Liver (tissue), 9 donors: ENCODE measurements around the gene LRRC74B. TPM values are rescaled to one million over a fixed set of nuclear protein-coding genes. Genes with fewer than 3 reads are reported as not detected.
A peak's percentile ranks its signal among the peaks of the same experiment; 100 is the strongest.

Experiments
- DNase-seq: peaks from one replicate; pipeline ENCODE4 v3.0.0-alpha.2; 2017; ENCODE audit warnings: low spot score
- H3K27ac ChIP-seq, 2 donors: one replicate each; pipeline ENCODE4 v1.7.0; 2013; ENCODE audit warnings: inconsistent platforms in 2 of 2, low read length in 2 of 2, control low read depth in 1 of 2, low read depth in 1 of 2, mild to moderate bottlenecking in 1 of 2
- H3K27me3 ChIP-seq, 4 donors: one replicate each; pipeline versions ENCODE4 v1.6.1 to v1.7.0; 2013; ENCODE audit warnings: low read length in 3 of 4, inconsistent platforms in 1 of 4, mild to moderate bottlenecking in 1 of 4, moderate library complexity in 1 of 4; ENCODE audit not compliant: control insufficient read depth in 4 of 4, insufficient read depth in 4 of 4
- H3K36me3 ChIP-seq, 4 donors: one replicate each; pipeline versions ENCODE4 v1.6.1 to v1.7.0; 2013; ENCODE audit warnings: low read length in 3 of 4, mild to moderate bottlenecking in 3 of 4, low read depth in 1 of 4, moderate library complexity in 1 of 4; ENCODE audit not compliant: control insufficient read depth in 4 of 4, insufficient read depth in 3 of 4
- H3K4me1 ChIP-seq, 4 donors: one replicate each; pipeline versions ENCODE4 v1.6.1 to v1.7.0; 2013; ENCODE audit warnings: low read length in 3 of 4, mild to moderate bottlenecking in 3 of 4, moderate library complexity in 1 of 4; ENCODE audit not compliant: control insufficient read depth in 4 of 4, insufficient read depth in 4 of 4
- H3K4me3 ChIP-seq, 3 donors: one replicate each; pipeline versions ENCODE4 v1.6.1 to v1.7.0; 2013; ENCODE audit warnings: low read length in 3 of 3, control low read depth in 1 of 3, low read depth in 1 of 3, mild to moderate bottlenecking in 1 of 3
- H3K9ac ChIP-seq, 2 donors: one replicate each; pipeline ENCODE4 v1.7.0; 2013; ENCODE audit warnings: low read length in 2 of 2, mild to moderate bottlenecking in 2 of 2, moderate library complexity in 2 of 2, control low read depth in 1 of 2, low read depth in 1 of 2
- H3K9me3 ChIP-seq, 4 donors: one replicate each; pipeline versions ENCODE4 v1.6.1 to v1.7.0; 2013; ENCODE audit warnings: low read length in 3 of 4; ENCODE audit not compliant: control insufficient read depth in 4 of 4
- EGR1 ChIP-seq, 2 donors: IDR thresholded peaks; 2 replicates each; pipeline ENCODE4 v1.6.1; 2016 to 2018; ENCODE audit warnings: antibody characterized with exemption in 2 of 2, low read depth in 2 of 2
- JUND ChIP-seq, 2 donors: IDR thresholded peaks; 2 replicates each; pipeline ENCODE4 v1.6.1; 2016; ENCODE audit warnings: antibody characterized with exemption in 2 of 2
- NR2F2 ChIP-seq: IDR thresholded peaks from 2 replicates; pipeline ENCODE4 v1.6.1; 2016; ENCODE audit warnings: antibody characterized with exemption
- RAD21 ChIP-seq, 2 donors: IDR thresholded peaks; 2 replicates each; pipeline ENCODE4 v1.6.1; 2016; ENCODE audit warnings: antibody characterized with exemption in 2 of 2, mild to moderate bottlenecking in 2 of 2
- SP1 ChIP-seq: IDR thresholded peaks from 2 replicates; pipeline ENCODE4 v1.6.1; 2018; ENCODE audit warnings: antibody characterized with exemption, mild to moderate bottlenecking
- WGBS: extraction: QIAGEN DNeasy Blood & Tissue Kit; methylation state at CpG from one replicate; pipeline ENCODE4 v1.1.7; 2013; 5-methylcytosine and 5-hydroxymethylcytosine counted together
- polyA plus RNA-seq, 2 donors: library from polyadenylated mRNA; stranded (reverse) in 1 of 2; unstranded in 1 of 2; fragments of 200-250 nt in 1 of 2; fragments of >200 nt in 1 of 2; fragmentation: Nextera tagmentation in 1 of 2; extraction: Ambion mirVana in 1 of 2; gene quantifications; one replicate each; pipeline versions ENCODE4 v1.2.1 to v1.2.3, GENCODE V29; 2013 to 2015
- total RNA-seq, 2 donors: library from RNA; depleted of rRNA; stranded (reverse); fragments of >200 nt; gene quantifications; one replicate each; pipeline ENCODE4 v1.2.3, GENCODE V29; 2014
- TF ChIP-seq, protein P1 (sequence below): fragments of 150-350 bp; IDR thresholded peaks from 2 replicates; pipeline ENCODE4 v1.5.1; 2017; ENCODE audit warnings: improper control_type of control experiment, low read depth, low read length; ENCODE audit not compliant: missing input control
- TF ChIP-seq, protein P2 (sequence below): IDR thresholded peaks from 2 replicates; pipeline ENCODE4 v1.6.1; 2016; ENCODE audit warnings: antibody characterized with exemption
- TF ChIP-seq, protein P3 (sequence below): IDR thresholded peaks from 2 replicates; pipeline ENCODE4 v1.6.1; 2016; ENCODE audit warnings: antibody characterized with exemption, mild to moderate bottlenecking
- TF ChIP-seq, protein P4 (sequence below): IDR thresholded peaks from 2 replicates; pipeline ENCODE4 v1.6.1; 2016; ENCODE audit warnings: antibody characterized with exemption
- TF ChIP-seq, protein P5 (sequence below): IDR thresholded peaks from 2 replicates; pipeline ENCODE4 v1.6.1; 2016; ENCODE audit warnings: antibody characterized with exemption
- donor health status: healthy.
- donor health status: healthy.
- donor health status: healthy.
- donor health status: healthy.
- donor health status: healthy.

Gene LRRC74B
- total and polyA plus RNA-seq, 4 donors = not detected

DNA sequence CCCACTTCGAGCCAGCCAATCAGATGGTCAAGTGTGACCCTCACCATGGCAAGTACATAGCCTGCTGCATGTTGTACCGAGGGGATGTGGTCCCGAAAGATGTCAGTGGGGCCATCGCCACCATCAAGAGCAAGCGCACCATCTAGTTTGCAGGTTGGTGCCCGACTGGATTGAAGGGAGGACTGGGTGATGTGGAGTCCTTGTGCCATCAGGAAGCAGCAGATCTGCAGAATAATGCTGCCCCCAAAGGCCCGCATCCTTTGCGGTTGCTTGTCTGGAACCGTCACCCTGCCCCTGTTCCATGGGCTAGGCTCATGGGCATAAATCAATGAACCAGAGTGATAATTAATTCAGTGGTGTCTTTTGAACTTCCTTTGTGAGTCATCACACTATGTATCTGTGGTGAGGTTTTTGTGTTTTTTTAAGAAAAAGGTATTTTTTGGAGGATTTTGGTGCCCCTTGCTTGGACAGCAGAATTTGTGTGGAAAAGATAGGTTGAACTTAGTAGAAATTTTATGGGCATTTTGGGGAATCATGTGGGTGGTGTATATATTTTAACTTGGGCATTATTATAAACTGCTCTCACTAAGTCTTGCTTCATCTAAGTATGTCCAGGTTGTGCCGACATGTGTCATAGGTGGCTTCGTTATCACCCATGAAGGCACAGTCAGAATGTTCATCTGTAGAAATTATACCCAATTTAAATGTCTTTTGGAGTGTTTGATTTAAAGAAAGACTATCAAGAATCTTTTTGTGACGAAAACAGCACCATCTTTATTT is 22.3 kb downstream of the LRRC74B start:
- WGBS = 94% methylated on average over 12 of the region's 12 CpGs
- TF ChIP-seq JUND (IDR thresholded peaks at IDR 0.05) = no peak
- TF ChIP-seq, protein P1, sequence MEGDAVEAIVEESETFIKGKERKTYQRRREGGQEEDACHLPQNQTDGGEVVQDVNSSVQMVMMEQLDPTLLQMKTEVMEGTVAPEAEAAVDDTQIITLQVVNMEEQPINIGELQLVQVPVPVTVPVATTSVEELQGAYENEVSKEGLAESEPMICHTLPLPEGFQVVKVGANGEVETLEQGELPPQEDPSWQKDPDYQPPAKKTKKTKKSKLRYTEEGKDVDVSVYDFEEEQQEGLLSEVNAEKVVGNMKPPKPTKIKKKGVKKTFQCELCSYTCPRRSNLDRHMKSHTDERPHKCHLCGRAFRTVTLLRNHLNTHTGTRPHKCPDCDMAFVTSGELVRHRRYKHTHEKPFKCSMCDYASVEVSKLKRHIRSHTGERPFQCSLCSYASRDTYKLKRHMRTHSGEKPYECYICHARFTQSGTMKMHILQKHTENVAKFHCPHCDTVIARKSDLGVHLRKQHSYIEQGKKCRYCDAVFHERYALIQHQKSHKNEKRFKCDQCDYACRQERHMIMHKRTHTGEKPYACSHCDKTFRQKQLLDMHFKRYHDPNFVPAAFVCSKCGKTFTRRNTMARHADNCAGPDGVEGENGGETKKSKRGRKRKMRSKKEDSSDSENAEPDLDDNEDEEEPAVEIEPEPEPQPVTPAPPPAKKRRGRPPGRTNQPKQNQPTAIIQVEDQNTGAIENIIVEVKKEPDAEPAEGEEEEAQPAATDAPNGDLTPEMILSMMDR = no peak
- TF ChIP-seq, protein P2, sequence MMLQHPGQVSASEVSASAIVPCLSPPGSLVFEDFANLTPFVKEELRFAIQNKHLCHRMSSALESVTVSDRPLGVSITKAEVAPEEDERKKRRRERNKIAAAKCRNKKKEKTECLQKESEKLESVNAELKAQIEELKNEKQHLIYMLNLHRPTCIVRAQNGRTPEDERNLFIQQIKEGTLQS = no peak
- TF ChIP-seq EGR1 (IDR thresholded peaks at IDR 0.05; ENCODE audit: low read depth in 2 of 2) = no peak
- TF ChIP-seq, protein P3, sequence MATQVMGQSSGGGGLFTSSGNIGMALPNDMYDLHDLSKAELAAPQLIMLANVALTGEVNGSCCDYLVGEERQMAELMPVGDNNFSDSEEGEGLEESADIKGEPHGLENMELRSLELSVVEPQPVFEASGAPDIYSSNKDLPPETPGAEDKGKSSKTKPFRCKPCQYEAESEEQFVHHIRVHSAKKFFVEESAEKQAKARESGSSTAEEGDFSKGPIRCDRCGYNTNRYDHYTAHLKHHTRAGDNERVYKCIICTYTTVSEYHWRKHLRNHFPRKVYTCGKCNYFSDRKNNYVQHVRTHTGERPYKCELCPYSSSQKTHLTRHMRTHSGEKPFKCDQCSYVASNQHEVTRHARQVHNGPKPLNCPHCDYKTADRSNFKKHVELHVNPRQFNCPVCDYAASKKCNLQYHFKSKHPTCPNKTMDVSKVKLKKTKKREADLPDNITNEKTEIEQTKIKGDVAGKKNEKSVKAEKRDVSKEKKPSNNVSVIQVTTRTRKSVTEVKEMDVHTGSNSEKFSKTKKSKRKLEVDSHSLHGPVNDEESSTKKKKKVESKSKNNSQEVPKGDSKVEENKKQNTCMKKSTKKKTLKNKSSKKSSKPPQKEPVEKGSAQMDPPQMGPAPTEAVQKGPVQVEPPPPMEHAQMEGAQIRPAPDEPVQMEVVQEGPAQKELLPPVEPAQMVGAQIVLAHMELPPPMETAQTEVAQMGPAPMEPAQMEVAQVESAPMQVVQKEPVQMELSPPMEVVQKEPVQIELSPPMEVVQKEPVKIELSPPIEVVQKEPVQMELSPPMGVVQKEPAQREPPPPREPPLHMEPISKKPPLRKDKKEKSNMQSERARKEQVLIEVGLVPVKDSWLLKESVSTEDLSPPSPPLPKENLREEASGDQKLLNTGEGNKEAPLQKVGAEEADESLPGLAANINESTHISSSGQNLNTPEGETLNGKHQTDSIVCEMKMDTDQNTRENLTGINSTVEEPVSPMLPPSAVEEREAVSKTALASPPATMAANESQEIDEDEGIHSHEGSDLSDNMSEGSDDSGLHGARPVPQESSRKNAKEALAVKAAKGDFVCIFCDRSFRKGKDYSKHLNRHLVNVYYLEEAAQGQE = no peak
- TF ChIP-seq, protein P4, sequence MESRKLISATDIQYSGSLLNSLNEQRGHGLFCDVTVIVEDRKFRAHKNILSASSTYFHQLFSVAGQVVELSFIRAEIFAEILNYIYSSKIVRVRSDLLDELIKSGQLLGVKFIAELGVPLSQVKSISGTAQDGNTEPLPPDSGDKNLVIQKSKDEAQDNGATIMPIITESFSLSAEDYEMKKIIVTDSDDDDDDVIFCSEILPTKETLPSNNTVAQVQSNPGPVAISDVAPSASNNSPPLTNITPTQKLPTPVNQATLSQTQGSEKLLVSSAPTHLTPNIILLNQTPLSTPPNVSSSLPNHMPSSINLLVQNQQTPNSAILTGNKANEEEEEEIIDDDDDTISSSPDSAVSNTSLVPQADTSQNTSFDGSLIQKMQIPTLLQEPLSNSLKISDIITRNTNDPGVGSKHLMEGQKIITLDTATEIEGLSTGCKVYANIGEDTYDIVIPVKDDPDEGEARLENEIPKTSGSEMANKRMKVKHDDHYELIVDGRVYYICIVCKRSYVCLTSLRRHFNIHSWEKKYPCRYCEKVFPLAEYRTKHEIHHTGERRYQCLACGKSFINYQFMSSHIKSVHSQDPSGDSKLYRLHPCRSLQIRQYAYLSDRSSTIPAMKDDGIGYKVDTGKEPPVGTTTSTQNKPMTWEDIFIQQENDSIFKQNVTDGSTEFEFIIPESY = no peak
- no peak for TF ChIP-seq SP1
- TF ChIP-seq RAD21 (IDR thresholded peaks at IDR 0.05) = no peak
- TF ChIP-seq NR2F2 = no peak
- Histone ChIP-seq H3K36me3 (no peaks in the 10 kb centered on the region), H3K27me3 (no peaks in the 10 kb centered on the region), H3K4me1 (no peaks in the 10 kb centered on the region), H3K9ac (no peak overlapping the region), H3K4me3 (no peak overlapping the region), H3K27ac (no peak overlapping the region), H3K9me3 (no peaks in the 10 kb centered on the region)
- DNase-seq = no peak

DNA sequence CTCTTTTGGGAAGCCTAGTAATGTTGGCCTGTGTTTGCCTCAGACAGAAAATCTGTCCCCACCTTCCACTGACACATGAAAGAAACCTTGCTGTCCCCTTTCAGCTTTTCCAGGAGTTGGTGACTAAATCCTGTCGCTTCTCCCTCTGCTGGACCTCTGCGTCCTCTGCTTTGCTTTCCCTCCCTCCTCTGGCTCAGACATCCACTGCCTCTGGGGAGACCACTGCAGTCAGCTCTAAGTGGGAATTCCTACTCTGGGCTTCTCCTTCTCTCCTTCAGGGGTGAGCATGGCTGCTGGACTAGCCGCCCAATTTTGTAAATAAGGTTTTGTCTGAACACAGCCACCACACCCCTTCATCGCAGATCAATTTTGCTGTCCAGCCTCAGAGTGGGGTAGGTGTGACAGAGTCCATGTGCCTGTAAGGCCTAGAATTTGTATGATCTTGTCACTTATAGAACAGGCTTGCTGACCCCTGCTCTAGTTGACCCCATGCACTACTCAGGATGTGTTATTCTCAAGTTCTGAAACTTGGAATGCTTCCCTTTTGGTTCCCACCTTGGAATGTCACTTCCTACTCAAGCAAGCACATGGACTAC is 23.0 kb downstream of the LRRC74B start:
- TF ChIP-seq, protein P5, sequence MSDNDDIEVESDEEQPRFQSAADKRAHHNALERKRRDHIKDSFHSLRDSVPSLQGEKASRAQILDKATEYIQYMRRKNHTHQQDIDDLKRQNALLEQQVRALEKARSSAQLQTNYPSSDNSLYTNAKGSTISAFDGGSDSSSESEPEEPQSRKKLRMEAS = no peak
- TF ChIP-seq RAD21 (IDR thresholded peaks at IDR 0.05) = peak in 1 of 2 donors; percentile 20
- H3K36me3 ChIP-seq = no peaks in the 10 kb centered on the region
- H3K9ac ChIP-seq = no peak overlapping the region
- H3K4me3 ChIP-seq = no peak overlapping the region
- WGBS = 82% methylated on average over 4 of the region's 4 CpGs
- DNase-seq = no peak
- no peaks in the 10 kb centered on the region for H3K4me1 ChIP-seq
- H3K27ac ChIP-seq = no peak overlapping the region
- no peaks in the 10 kb centered on the region for H3K27me3 ChIP-seq
- H3K9me3 ChIP-seq = no peaks in the 10 kb centered on the region
